HCT116 (cell line): ENCODE data around the gene R3HDM1. TPM values are rescaled to one million over a fixed set of nuclear protein-coding genes. Genes with fewer than 3 reads are reported as not detected.

Experiments used
- ATAC-seq: fragments of 200-7000 bp; cut with Tn5 transposase; 2 replicates; pipeline ENCODE4 v1.9.1; 2020; ENCODE audit warnings: mild to moderate bottlenecking, moderate library complexity
- BruUV-seq: library from RNA; stranded (reverse); fragments of 400-500 nt; replicated peaks from 2 replicates; lab custom pipeline; 2021; lab: Mats Ljungman, UMichigan
- CTCF ChIA-PET: fragments of 300-600 bp; sonication (Branson Sonifier 250); formaldehyde crosslinking; loops from one replicate; lab custom pipeline; 2021; ENCODE audit warnings: antibody characterized with exemption; lab: Charles Lee
- POLR2A ChIA-PET: fragments of 300-600, 350-600 bp; sonication (Branson Sonifier 250); formaldehyde crosslinking; loops from one replicate; lab custom pipeline; 2021; ENCODE audit warnings: antibody characterized with exemption; lab: Charles Lee
- RAD21 ChIA-PET, 2 experiments: fragments of 300-600 bp; sonication (Branson Sonifier 250); formaldehyde crosslinking; loops; one replicate each; lab custom pipeline; 2023; ENCODE audit warnings: low total read pairs in 2 of 2; ENCODE audit not compliant: uncharacterized antibody in 2 of 2, unreplicated experiment in 2 of 2, low non-redundant PET in 1 of 2; lab: Charles Lee
- DNase-seq: peaks from one replicate; pipeline ENCODE4 v3.0.0-alpha.2; 2010; ENCODE audit warnings: low read depth, low spot score
- H2AFZ ChIP-seq: fragments of 200-600 bp; shearing (Covaris generic), sonication (generic); 2 replicates; pipeline ENCODE4 v1.6.1; 2017; ENCODE audit warnings: low read depth, mixed run types, mixed read lengths, antibody characterized with exemption, low read length; ENCODE audit not compliant: poor library complexity, severe bottlenecking
- H3K27ac ChIP-seq: 2 replicates; pipeline ENCODE4 v1.5.1; 2012; ENCODE audit warnings: low read depth, low read length
- H3K27me3 ChIP-seq: fragments of 200-600 bp; sonication (generic); 2 replicates; pipeline ENCODE4 v1.6.1; 2016; ENCODE audit warnings: mixed run types, low read length, mixed read lengths; ENCODE audit not compliant: insufficient read depth
- H3K36me3 ChIP-seq, 2 experiments: fragments of 200-500 bp in 1 of 2; fragments of 200-600 bp in 1 of 2; sonication (Bioruptor generic) in 1 of 2; sonication (generic) in 1 of 2; 2 replicates each; pipeline versions ENCODE4 v1.5.1 to v1.6.1; 2014 to 2016; ENCODE audit warnings: low read length in 2 of 2, inconsistent platforms in 1 of 2, mixed read lengths in 1 of 2, mixed run types in 1 of 2; ENCODE audit not compliant: insufficient read depth in 2 of 2, control insufficient read depth in 1 of 2
- H3K4me1 ChIP-seq, 2 experiments: fragments of 200-600 bp in 1 of 2; sonication (generic) in 1 of 2; 2 replicates each; pipeline versions ENCODE4 v1.5.1 to v1.6.1; 2012 to 2017; ENCODE audit warnings: low read length in 2 of 2, inconsistent platforms in 1 of 2, mild to moderate bottlenecking in 1 of 2, mixed read lengths in 1 of 2, mixed run types in 1 of 2, moderate library complexity in 1 of 2; ENCODE audit not compliant: insufficient read depth in 2 of 2, control insufficient read depth in 1 of 2
- H3K4me2 ChIP-seq: fragments of 200-600 bp; sonication (generic); 2 replicates; pipeline ENCODE4 v1.6.1; 2017; ENCODE audit warnings: mixed run types, low read length, mixed read lengths
- H3K4me3 ChIP-seq, 2 experiments: fragments of 200-600 bp in 1 of 2; sonication (generic) in 1 of 2; replicated peaks in 1 of 2; 2 replicates each; pipeline ENCODE4 v1.5.1; 2011 to 2016; ENCODE audit warnings: low read length in 2 of 2, control low read depth in 1 of 2, low read depth in 1 of 2, mild to moderate bottlenecking in 1 of 2, mixed read lengths in 1 of 2, mixed run types in 1 of 2
- H3K79me2 ChIP-seq: fragments of 200-600 bp; sonication (generic); 2 replicates; pipeline ENCODE4 v1.6.1; 2017; ENCODE audit warnings: mild to moderate bottlenecking, mixed run types, low read length, moderate library complexity, mixed read lengths; ENCODE audit not compliant: insufficient read depth
- H3K9ac ChIP-seq: fragments of 200-600 bp; sonication (generic); 2 replicates; pipeline ENCODE4 v1.6.1; 2016; ENCODE audit warnings: low read length, mixed read lengths
- H3K9me2 ChIP-seq: fragments of 200-600 bp; sonication (generic), shearing (Covaris generic); 2 replicates; pipeline ENCODE4 v1.6.1; 2017; ENCODE audit warnings: mixed run types, mild to moderate bottlenecking, moderate library complexity; ENCODE audit not compliant: insufficient read depth
- H3K9me3 ChIP-seq, 2 experiments: fragments of 200-500 bp in 1 of 2; fragments of 200-600 bp in 1 of 2; sonication (Bioruptor generic) in 1 of 2; sonication (generic) in 1 of 2; 2 replicates each; pipeline ENCODE4 v1.6.1; 2014 to 2017; ENCODE audit warnings: low read length in 2 of 2, mixed read lengths in 2 of 2, inconsistent platforms in 1 of 2, low read depth in 1 of 2, mild to moderate bottlenecking in 1 of 2, mixed run types in 1 of 2, moderate library complexity in 1 of 2; ENCODE audit not compliant: control insufficient read depth in 1 of 2, insufficient read depth in 1 of 2
- H4K20me1 ChIP-seq: fragments of 200-600 bp; sonication (generic), shearing (Covaris generic); 2 replicates; pipeline ENCODE4 v1.6.1; 2017; ENCODE audit warnings: mixed run types, mild to moderate bottlenecking, moderate library complexity; ENCODE audit not compliant: insufficient read depth
- CBX3 ChIP-seq: IDR thresholded peaks from 2 replicates; pipeline ENCODE4 v1.6.1; 2012; ENCODE audit warnings: low read depth
- CEBPB ChIP-seq: IDR thresholded peaks from 2 replicates; pipeline ENCODE4 v1.6.1; 2012; ENCODE audit warnings: low read depth
- CTCF ChIP-seq, 3 experiments: fragments of 200-600 bp in 1 of 3; sonication (generic) in 1 of 3; IDR thresholded peaks in 2 of 3; conservative IDR thresholded peaks in 1 of 3; 2 replicates each; pipeline ENCODE4 v1.5.1; 2012 to 2017; ENCODE audit warnings: low read depth in 2 of 3, low read length in 2 of 3, antibody characterized with exemption in 1 of 3, borderline replicate concordance in 1 of 3, control low read depth in 1 of 3, mild to moderate bottlenecking in 1 of 3, mixed read lengths in 1 of 3, mixed run types in 1 of 3, moderate library complexity in 1 of 3; ENCODE audit not compliant: insufficient read depth in 1 of 3
- EGR1 ChIP-seq: IDR thresholded peaks from 2 replicates; pipeline ENCODE4 v1.6.1; 2012; ENCODE audit warnings: low read depth
- ELF1 ChIP-seq: IDR thresholded peaks from 2 replicates; pipeline ENCODE4 v1.6.1; 2012; ENCODE audit warnings: low read depth, borderline replicate concordance
- EZH2phosphoT487 ChIP-seq: fragments of 200-600 bp; IDR thresholded peaks from 2 replicates; pipeline ENCODE4 v1.6.1; 2018; ENCODE audit warnings: antibody characterized with exemption, borderline replicate concordance
- FOSL1 ChIP-seq: IDR thresholded peaks from 2 replicates; pipeline ENCODE4 v1.6.1; 2012; ENCODE audit warnings: low read depth
- JUND ChIP-seq: IDR thresholded peaks from 2 replicates; pipeline ENCODE4 v1.6.1; 2012
- MAX ChIP-seq: IDR thresholded peaks from 2 replicates; pipeline ENCODE4 v1.6.1; 2012
- POLR2A ChIP-seq: IDR thresholded peaks from 2 replicates; pipeline ENCODE4 v1.7.0; 2011; ENCODE audit warnings: borderline replicate concordance; ENCODE audit not compliant: insufficient read depth, insufficient read length; ENCODE audit errors: extremely low read depth
- POLR2AphosphoS5 ChIP-seq: IDR thresholded peaks from 2 replicates; pipeline ENCODE4 v1.6.1; 2011; ENCODE audit warnings: mild to moderate bottlenecking, low read depth, low read length, moderate library complexity
- RAD21 ChIP-seq: IDR thresholded peaks from 2 replicates; pipeline ENCODE4 v1.6.1; 2012; ENCODE audit warnings: low read depth, mild to moderate bottlenecking
- REST ChIP-seq: IDR thresholded peaks from 2 replicates; pipeline ENCODE4 v1.6.1; 2012; ENCODE audit warnings: low read depth
- SP1 ChIP-seq: IDR thresholded peaks from 2 replicates; pipeline ENCODE4 v1.6.1; 2012; ENCODE audit warnings: low read depth
- SRF ChIP-seq: IDR thresholded peaks from 2 replicates; pipeline ENCODE4 v1.6.1; 2012; ENCODE audit warnings: low read depth
- YY1 ChIP-seq: IDR thresholded peaks from 2 replicates; pipeline ENCODE4 v1.6.1; 2011; ENCODE audit warnings: low read length, low read depth, moderate library complexity, mild to moderate bottlenecking; ENCODE audit not compliant: insufficient replicate concordance; ENCODE audit errors: extremely low read depth
- ZBTB33 ChIP-seq: IDR thresholded peaks from 2 replicates; pipeline ENCODE4 v1.6.1; 2011; ENCODE audit warnings: mild to moderate bottlenecking, low read length, moderate library complexity; ENCODE audit not compliant: insufficient replicate concordance; ENCODE audit errors: extremely low read depth
- ZFX ChIP-seq: fragments of 450-650 bp; IDR thresholded peaks from 2 replicates; pipeline ENCODE4 v1.6.1; 2017
- ZNF274 ChIP-seq: fragments of 200-500 bp; sonication (Bioruptor generic); IDR thresholded peaks from 2 replicates; pipeline ENCODE4 v1.6.1; 2014; ENCODE audit warnings: mild to moderate bottlenecking, low read depth, low read length, inconsistent platforms
- intact Hi-C: fragments of 100-400 bp; cut with micrococcal nuclease; formaldehyde crosslinking; loops from 2 replicates; pipeline ENCODE4 v1.10.0; 2022
- total RNA-seq: library from RNA; stranded (reverse); gene quantifications from one replicate; pipeline ENCODE4 v1.2.1, GENCODE V29; 2021; ENCODE audit not compliant: unreplicated experiment

Gene R3HDM1
- total RNA-seq, 1 experiment from 2014 or later = 43.1 TPM

- TF ChIP-seq ZBTB33 (no peak), EGR1 (no peak)
These were observed 133.4 kb downstream of the R3HDM1 start (continued) for GRCh38 chr2:135664623-135665068.

GRCh38 chr2:135667045-135667444, 135.8 kb downstream of the R3HDM1 start:
- ChIA-PET RAD21 (no interaction called here), POLR2A (no interaction called here), CTCF (no interaction called here)
- Histone ChIP-seq H3K27ac (no peak overlapping the region), H4K20me1 (no peaks in the 10 kb centered on the region), H3K4me3 (no peak overlapping the region), H3K79me2 (no peaks in the 10 kb centered on the region), H3K9me2 (no peaks in the 10 kb centered on the region), H3K27me3 (no peaks in the 10 kb centered on the region), H3K4me2 (no peak overlapping the region), H3K9me3 (no peaks in the 10 kb centered on the region), H3K36me3 (no peaks in the 10 kb centered on the region; a peak in 1 of 4 replicates), H3K4me1 (no peaks in the 10 kb centered on the region), H3K9ac (no peak overlapping the region), H2AFZ (no peak overlapping the region)
- no peak for TF ChIP-seq EZH2phosphoT487
- TF ChIP-seq MAX = no peak
- no peak for TF ChIP-seq CTCF (IDR thresholded peaks at IDR 0.05 in 2 of 3, conservative IDR thresholded peaks at IDR 0.05 in 1 of 3; ENCODE audit: borderline replicate concordance in 1 of 3, insufficient read depth in 1 of 3, low read depth in 2 of 3, low read length in 2 of 3)
- TF ChIP-seq CBX3 = no peak
- TF ChIP-seq ELF1 = no peak
- no peak for TF ChIP-seq POLR2AphosphoS5
- TF ChIP-seq FOSL1 = no peak
- no peak for TF ChIP-seq EGR1
- TF ChIP-seq ZFX = no peak
- no peak for TF ChIP-seq POLR2A
- TF ChIP-seq YY1 = no peak
- TF ChIP-seq ZNF274 = no peak
- TF ChIP-seq CEBPB = no peak
- TF ChIP-seq RAD21 = no peak
- no peak for TF ChIP-seq REST
- no peak for TF ChIP-seq JUND
- no peak for TF ChIP-seq SP1
- no peak for TF ChIP-seq SRF
- intact Hi-C loops = no loop called here
- DNase-seq (no peak), ATAC-seq (no peak)
- no TSS peak for BruUV-seq
